Keratinocyte (primary cell): Measurements from ENCODE around the gene CECR2.

Experiments used
- EZH2 ChIP-seq: IDR thresholded peaks from one replicate; pipeline ENCODE4 v1.6.1; 2012; ENCODE audit warnings: inconsistent platforms, mild to moderate bottlenecking, low read length, moderate library complexity
- TF ChIP-seq, protein P1 (sequence below), 3 experiments: IDR thresholded peaks in 1 of 3; conservative IDR thresholded peaks in 1 of 3; optimal IDR thresholded peaks in 1 of 3; 2 replicates in 2 of 3; 3 replicates in 1 of 3; pipeline versions ENCODE3 to v1.5.1; 2011; ENCODE audit warnings: low read length in 3 of 3, mild to moderate bottlenecking in 3 of 3, moderate library complexity in 2 of 3, control low read depth in 1 of 3, inconsistent platforms in 1 of 3; ENCODE audit not compliant: insufficient read depth in 2 of 3; ENCODE audit errors: extremely low read depth in 1 of 3

DNA sequence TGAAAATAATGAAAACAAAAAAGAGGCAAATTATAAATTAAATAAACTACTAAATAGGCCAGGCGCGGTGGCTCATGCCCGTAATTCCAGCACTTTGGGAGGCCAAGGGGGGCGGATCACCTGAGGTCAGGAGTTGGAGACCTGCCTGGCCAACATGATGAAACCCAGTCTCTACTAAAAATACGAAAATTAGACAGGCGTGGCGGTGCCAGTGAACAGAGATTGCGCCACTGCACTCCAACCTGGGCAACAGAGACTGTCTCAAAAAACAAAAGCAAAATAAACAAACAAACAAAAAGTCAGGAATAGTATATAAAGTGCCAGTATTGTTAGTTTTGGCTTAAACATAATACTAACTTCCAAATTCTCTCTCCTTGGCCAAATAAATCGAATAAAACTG lies 37.6 kb upstream of the CECR2 start:
- TF ChIP-seq, protein P1, sequence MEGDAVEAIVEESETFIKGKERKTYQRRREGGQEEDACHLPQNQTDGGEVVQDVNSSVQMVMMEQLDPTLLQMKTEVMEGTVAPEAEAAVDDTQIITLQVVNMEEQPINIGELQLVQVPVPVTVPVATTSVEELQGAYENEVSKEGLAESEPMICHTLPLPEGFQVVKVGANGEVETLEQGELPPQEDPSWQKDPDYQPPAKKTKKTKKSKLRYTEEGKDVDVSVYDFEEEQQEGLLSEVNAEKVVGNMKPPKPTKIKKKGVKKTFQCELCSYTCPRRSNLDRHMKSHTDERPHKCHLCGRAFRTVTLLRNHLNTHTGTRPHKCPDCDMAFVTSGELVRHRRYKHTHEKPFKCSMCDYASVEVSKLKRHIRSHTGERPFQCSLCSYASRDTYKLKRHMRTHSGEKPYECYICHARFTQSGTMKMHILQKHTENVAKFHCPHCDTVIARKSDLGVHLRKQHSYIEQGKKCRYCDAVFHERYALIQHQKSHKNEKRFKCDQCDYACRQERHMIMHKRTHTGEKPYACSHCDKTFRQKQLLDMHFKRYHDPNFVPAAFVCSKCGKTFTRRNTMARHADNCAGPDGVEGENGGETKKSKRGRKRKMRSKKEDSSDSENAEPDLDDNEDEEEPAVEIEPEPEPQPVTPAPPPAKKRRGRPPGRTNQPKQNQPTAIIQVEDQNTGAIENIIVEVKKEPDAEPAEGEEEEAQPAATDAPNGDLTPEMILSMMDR (optimal IDR thresholded peaks at IDR 0.05 in 1 of 3, IDR thresholded peaks at IDR 0.05 in 1 of 3, conservative IDR thresholded peaks at IDR 0.05 in 1 of 3; ENCODE audit: extremely low read depth in 1 of 3, insufficient read depth in 2 of 3, low read length in 3 of 3), result no peak
- TF ChIP-seq EZH2, result no peak
